Peyer's patch (tissue), 4 donors: Measurements from ENCODE around the gene CNTN4.

ENCODE experiments used
- POLR2A ChIP-seq, 2 donors: fragments of 450-650 bp; IDR thresholded peaks; one replicate each; pipeline ENCODE4 v1.5.1; 2017; ENCODE audit warnings: antibody characterized with exemption in 2 of 2, mild to moderate bottlenecking in 2 of 2, moderate library complexity in 2 of 2
- TF ChIP-seq, protein P1 (sequence below), 6 experiments: fragments of 450-650 bp in 4 of 6; fragments of 200-600 bp in 2 of 6; sonication (generic) in 1 of 6; IDR thresholded peaks; one replicate each; pipeline ENCODE4 v1.5.1; 2017 to 2019; ENCODE audit warnings: antibody characterized with exemption in 6 of 6, mild to moderate bottlenecking in 3 of 6, moderate library complexity in 1 of 6

DNA sequence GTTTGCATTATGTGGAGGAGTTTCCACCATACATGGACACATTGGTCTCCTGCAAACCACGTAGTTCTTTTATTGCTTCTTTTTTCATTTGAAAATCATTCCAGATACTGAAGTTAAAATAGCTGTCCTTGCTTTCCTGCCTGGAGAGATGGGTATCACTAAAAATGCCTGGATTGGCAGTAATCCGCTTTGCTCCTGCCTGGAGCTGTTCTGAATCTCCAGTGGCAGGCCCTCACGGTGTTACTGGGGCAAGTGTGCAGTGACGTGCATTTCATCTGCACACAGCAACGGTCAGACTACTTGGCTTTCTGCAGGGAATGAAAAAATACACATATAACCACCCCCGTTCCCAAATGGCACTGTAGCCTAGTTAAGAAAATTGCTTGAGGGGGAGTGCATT, 738.6 kb downstream of the CNTN4 start:
- TF ChIP-seq, protein P1, sequence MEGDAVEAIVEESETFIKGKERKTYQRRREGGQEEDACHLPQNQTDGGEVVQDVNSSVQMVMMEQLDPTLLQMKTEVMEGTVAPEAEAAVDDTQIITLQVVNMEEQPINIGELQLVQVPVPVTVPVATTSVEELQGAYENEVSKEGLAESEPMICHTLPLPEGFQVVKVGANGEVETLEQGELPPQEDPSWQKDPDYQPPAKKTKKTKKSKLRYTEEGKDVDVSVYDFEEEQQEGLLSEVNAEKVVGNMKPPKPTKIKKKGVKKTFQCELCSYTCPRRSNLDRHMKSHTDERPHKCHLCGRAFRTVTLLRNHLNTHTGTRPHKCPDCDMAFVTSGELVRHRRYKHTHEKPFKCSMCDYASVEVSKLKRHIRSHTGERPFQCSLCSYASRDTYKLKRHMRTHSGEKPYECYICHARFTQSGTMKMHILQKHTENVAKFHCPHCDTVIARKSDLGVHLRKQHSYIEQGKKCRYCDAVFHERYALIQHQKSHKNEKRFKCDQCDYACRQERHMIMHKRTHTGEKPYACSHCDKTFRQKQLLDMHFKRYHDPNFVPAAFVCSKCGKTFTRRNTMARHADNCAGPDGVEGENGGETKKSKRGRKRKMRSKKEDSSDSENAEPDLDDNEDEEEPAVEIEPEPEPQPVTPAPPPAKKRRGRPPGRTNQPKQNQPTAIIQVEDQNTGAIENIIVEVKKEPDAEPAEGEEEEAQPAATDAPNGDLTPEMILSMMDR (IDR thresholded peaks at IDR 0.05) = no peak
- TF ChIP-seq POLR2A (IDR thresholded peaks at IDR 0.05) = no peak
